Motor neuron (in vitro differentiated cells): ENCODE measurements around the gene DENND1A. TPM values are rescaled to one million over a fixed set of nuclear protein-coding genes. Genes with fewer than 3 reads are reported as not detected.
A peak's percentile ranks its signal among the peaks of the same experiment; 100 is the strongest.

Experiments
- ATAC-seq, 8 experiments: fragments of 200-7000 bp; cut with Tn5 transposase; replicated peaks in 6 of 8; 2 replicates each; pipeline ENCODE4 v1.8.0; 2021; ENCODE audit warnings: mild to moderate bottlenecking in 8 of 8, moderate library complexity in 8 of 8
- H3K27ac ChIP-seq, 2 donors: fragments of 250-450 bp; sonication (Bioruptor Pico); 2 replicates each; pipeline ENCODE4 v1.9.0; 2021; ENCODE audit warnings: antibody characterized with exemption in 2 of 2, mild to moderate bottlenecking in 2 of 2, moderate library complexity in 1 of 2
- H3K4me1 ChIP-seq, 2 donors: fragments of 250-450 bp; sonication (Bioruptor Pico); replicated peaks in 1 of 2; 2 replicates each; pipeline ENCODE4 v1.6.1; 2021; ENCODE audit warnings: antibody characterized with exemption in 2 of 2, mild to moderate bottlenecking in 2 of 2, moderate library complexity in 1 of 2
- H3K4me3 ChIP-seq, 5 donors: fragments of 250-450 bp; sonication (Bioruptor Pico); 2 replicates each; pipeline ENCODE4 v1.9.0; 2021; ENCODE audit warnings: antibody characterized with exemption in 5 of 5, mild to moderate bottlenecking in 5 of 5, moderate library complexity in 4 of 5
- WGBS, 10 experiments: fragments of 450-650 bp; shearing (Covaris generic); methylation state at CpG; one replicate each; pipeline ENCODE4 v1.0.0; 2022; 5-methylcytosine and 5-hydroxymethylcytosine counted together
- in situ Hi-C, 9 experiments: fragments of 400-800 bp; cut with MboI; loops; one replicate each; pipeline ENCODE4 v1.15.0; 2021; ENCODE audit warnings: low sequenced_read_pairs in 9 of 9, low pct_unique_long_range_greater_than_20kb in 2 of 9; ENCODE audit not compliant: unreplicated experiment in 9 of 9
- total RNA-seq, 8 experiments: library from RNA; unstranded; fragments of 300-600 nt; gene quantifications; 2 replicates each; pipeline versions ENCODE4 v1.2.3 to v1.2.4, GENCODE V29; 2022

Gene DENND1A
- total RNA-seq, 8 experiments from 2014 or later = 9.2 to 27.8 (median 13.8) TPM

DNA sequence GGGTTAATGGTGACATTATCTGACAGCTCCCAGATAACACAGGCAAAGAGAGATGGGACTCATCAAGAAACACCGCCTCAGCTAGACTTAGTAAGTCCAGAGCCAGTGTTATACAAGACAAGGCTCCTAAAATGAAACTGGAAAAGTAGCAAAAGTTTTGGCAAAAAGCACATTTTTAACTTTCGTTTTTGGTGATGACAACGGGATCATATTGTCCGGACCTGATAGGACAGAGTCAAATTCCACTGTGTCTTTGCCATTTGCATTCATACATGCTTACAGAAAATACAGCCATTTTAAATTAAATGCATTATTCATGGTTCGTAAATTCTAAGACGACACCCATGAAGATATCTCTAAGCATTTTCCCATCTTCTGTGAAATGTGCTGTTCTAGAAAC is 421.9 kb downstream of the DENND1A start:
- in situ Hi-C loops = no loop called here
- ATAC-seq = peak in 3 of 8 experiments; percentile 75 to 88 (median 87)
- H3K4me3 ChIP-seq = no peak overlapping the region
- no peak overlapping the region for H3K27ac ChIP-seq
- no peaks in the 10 kb centered on the region for H3K4me1 ChIP-seq
- 0 to 93% (median 85%) methylated on average over 3 to 6 of the region's 6 CpGs for WGBS, 10 experiments

DNA sequence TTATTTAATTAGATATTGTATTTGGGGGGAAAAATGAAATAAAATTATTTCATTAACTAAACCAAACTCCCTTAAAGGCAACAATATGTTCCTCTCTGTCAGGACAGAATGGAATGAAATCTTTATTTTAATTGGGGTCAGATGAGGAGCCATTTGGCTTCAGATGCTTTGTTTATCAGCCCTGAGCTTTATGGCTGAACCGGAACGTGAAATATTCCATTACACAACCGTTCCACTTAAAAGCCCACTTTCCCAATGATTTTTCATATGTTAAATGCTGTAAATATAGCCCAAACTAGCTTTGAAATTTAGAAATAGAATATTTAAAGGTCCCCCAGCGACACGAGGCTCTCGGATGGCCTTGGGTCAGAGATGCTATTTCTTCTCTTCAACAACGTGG is 424.4 kb downstream of the DENND1A start:
- in situ Hi-C loops = no loop called here
- H3K4me3 ChIP-seq = no peak overlapping the region
- no peak for ATAC-seq
- WGBS, 10 experiments = 0 to 94% (median 56%) methylated on average over 1 to 7 of the region's 7 CpGs; no CpG with 5 or more reads in 1 of the 10 experiments
- no peak overlapping the region for H3K27ac ChIP-seq
- no peaks in the 10 kb centered on the region for H3K4me1 ChIP-seq

DNA sequence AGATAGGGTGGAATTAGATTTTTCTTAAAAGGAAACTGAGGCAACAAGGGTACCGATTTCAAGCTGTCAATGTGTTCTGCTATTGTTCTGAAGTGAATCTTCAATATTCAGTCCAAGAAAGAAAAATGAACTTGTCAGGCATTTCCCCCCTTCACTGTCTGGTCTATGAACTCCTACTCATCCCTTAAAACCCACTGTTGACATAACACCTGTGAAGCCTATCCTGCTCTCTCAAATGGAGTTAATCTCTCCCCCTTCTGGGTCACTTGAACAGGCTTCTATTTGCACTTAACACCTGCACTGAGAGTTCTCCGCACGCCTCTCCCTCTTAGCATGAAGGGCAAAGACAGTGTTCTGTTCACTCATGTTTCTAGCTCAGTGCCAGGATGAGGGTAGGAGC is 429.6 kb downstream of the DENND1A start:
- 67 to 100% (median 91%) methylated on average over 1 to 3 of the region's 3 CpGs; no CpG with 5 or more reads in 6 of the 10 experiments for WGBS, 10 experiments
- no peak for ATAC-seq
- Histone ChIP-seq H3K4me1 (peaks cover 1 to 11% of the 10 kb centered on the region in 2 donors), H3K4me3 (no peak overlapping the region), H3K27ac (no peak overlapping the region)
- in situ Hi-C loops = no loop called here

DNA sequence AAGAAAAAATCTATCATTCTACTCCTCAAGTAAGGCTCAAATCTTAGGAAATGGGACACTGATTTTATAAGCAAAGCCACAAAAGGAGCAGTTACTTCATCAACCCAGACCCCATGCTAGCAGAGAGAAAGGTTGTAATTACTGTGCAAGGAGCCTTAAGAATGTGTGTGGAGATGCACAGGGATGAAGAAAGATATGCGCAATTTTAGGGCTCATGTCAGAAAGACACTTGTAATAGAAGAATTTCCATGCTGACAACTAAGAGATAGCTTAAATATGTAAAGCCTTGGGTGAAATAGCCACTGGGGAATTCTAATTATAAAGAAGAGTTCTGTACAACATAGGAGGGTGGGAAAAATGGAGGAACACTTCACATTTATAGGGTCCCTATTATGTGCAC is 432.1 kb downstream of the DENND1A start:
- peak in 4 of 8 experiments; percentile 46 to 95 (median 92) for ATAC-seq
- no peak overlapping the region for H3K4me3 ChIP-seq
- in situ Hi-C loops = no loop called here
- whole genome bisulfite sequencing, 10 experiments = 67 to 100% (median 89%) methylated on average over 1 of the region's 1 CpG; no CpG with 5 or more reads in 3 of the 10 experiments
- H3K4me1 ChIP-seq = peaks cover 7 to 14% of the 10 kb centered on the region in 2 donors
- H3K27ac ChIP-seq = no peak overlapping the region

DNA sequence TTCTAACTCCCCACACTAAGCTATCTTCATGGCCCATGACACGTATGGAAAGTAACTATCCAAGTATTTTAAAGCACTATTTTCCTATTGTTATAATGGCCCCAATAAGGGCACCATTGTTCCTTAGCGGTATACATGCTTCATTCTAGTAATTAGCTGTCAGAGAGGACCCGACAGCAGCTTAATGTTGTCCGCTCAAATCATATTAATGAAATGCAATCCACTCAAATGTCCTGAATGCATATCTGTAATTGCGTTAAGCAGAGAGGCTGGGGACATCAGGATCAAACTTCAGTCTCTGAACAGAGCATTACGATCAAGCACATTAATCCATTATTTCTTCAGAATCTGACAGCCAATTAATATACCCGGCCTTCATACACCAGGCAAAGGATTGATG is 434.2 kb downstream of the DENND1A start:
- peaks cover 7 to 18% of the 10 kb centered on the region in 2 donors for H3K4me1 ChIP-seq
- no peak overlapping the region for H3K4me3 ChIP-seq
- in situ Hi-C loops = no loop called here
- H3K27ac ChIP-seq = no peak overlapping the region
- WGBS, 10 experiments = 59 to 100% (median 90%) methylated on average over 3 to 7 of the region's 7 CpGs
- peak in 2 of 8 experiments; percentile 10 to 31 for ATAC-seq

DNA sequence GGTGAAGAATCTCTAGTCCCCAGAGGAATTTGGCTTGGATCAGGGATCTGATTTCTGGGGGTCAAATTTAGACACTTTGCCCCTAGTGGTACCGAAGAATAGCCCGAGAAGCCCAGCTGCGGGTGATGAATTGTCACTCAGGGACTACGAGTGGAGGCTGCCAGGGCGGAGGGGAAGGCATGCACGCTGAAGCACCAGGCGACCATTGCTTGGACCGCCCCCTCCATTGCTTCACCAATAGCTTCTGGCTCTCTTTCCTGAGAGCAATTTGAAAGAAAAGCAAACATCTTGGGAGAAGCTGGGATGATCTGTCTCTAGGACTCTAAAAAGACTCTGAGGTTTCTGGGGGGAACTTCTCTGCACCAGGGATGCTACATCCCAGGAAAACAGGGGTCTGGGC is 436.3 kb downstream of the DENND1A start:
- WGBS, 10 experiments = 64 to 96% (median 82%) methylated on average over 2 to 8 of the region's 8 CpGs; no CpG with 5 or more reads in 7 of the 10 experiments
- Histone ChIP-seq H3K4me3 (no peak overlapping the region), H3K27ac (no peak overlapping the region), H3K4me1 (peaks cover 12 to 20% of the 10 kb centered on the region in 2 donors)
- peak in 1 of 8 experiments; percentile 65 for ATAC-seq
- in situ Hi-C loops = no loop called here

DNA sequence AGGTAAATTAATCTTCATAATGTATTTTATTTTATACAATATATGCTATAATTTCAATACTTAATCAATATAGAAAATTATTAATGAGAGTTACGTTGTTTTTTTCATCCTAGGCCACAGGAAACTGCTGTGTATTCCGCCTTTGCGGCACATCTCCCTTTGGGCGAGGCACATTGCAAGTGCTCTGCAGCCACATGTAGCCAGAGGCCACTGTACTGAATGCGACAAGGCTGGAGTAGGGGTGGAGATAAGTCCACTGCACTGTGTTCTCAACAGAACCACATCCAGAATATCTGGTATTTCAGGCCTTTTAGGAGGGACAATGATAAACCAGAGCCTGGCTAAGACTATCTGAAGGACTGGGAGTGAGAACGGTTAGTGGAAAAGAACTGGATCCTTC is 439.2 kb downstream of the DENND1A start:
- Histone ChIP-seq H3K4me1 (peaks cover 25 to 28% of the 10 kb centered on the region in 2 donors), H3K4me3 (no peak overlapping the region), H3K27ac (no peak overlapping the region)
- 30 to 100% (median 88%) methylated on average over 1 to 5 of the region's 6 CpGs; no CpG with 5 or more reads in 1 of the 10 experiments for WGBS, 10 experiments
- ATAC-seq = peak in 3 of 8 experiments; percentile 76 to 97 (median 89)
- in situ Hi-C loops = no loop called here

DNA sequence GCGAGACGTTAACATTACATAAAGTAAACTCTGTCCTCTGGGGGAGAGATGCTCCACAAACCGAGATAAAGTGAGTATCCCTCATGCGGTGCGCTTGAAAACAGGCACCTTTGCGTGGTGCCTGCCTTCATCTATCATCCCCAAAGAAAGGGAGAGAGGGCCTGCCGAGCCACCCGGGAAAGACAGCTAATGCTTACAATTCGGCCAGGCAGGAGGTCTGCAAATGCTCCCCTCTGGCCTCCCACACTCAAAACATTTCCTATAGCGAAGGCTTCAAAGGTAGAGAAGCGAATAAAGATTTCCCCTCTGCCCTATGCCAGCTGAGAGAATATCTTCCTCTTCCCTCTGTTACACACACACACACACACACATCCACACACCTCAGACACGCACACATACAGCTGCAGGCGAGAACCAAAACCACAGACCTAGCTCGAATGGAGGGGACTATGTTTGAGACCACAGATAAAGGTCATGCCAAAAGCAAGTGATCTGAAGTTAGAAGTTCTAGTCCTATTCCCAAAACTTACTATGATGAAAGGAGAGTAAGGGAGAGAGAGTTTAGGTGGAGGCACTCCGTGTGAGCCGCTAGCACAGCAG is 441.1 kb downstream of the DENND1A start:
- 20 to 100% (median 60%) methylated on average over 3 to 14 of the region's 16 CpGs; no CpG with 5 or more reads in 3 of the 10 experiments for WGBS, 10 experiments
- peaks cover 22% of the 10 kb centered on the region in 2 donors for H3K4me1 ChIP-seq
- peak in 3 of 8 experiments; percentile 1 to 8 (median 7) for ATAC-seq
- H3K4me3 ChIP-seq = no peak overlapping the region
- no peak overlapping the region for H3K27ac ChIP-seq
- in situ Hi-C loops = no loop called here

DNA sequence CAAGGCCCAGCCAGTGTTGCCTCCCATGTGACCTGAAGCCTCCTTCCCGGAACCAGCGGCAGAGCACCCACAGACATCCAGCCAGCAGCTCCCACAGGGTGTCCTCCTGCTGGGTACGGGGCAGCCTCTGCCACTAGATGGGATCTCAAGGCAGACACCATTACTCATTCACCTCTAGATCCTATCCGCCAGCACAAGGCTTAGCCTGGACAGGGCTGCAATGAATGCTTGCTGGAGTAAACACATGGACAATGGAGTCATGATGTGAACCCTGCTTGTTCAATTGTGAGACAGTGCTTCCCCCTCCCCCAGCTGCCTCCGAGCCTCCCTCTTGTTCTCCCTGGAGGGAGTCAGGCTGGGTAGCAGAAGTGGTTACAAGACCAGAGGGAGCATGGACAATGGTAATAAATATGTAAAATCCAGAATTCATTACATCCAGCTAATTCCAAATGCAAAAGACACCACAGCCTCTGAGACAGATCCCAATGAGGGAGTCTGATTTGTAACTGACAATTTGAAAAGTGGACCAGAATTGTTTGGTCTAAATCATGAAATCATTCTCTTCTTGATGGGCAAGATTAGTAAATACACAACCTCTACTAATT is 441.9 kb downstream of the DENND1A start:
- WGBS, 10 experiments = 52 to 100% (median 81%) methylated on average over 1 to 5 of the region's 5 CpGs; no CpG with 5 or more reads in 3 of the 10 experiments
- in situ Hi-C loops = no loop called here

DNA sequence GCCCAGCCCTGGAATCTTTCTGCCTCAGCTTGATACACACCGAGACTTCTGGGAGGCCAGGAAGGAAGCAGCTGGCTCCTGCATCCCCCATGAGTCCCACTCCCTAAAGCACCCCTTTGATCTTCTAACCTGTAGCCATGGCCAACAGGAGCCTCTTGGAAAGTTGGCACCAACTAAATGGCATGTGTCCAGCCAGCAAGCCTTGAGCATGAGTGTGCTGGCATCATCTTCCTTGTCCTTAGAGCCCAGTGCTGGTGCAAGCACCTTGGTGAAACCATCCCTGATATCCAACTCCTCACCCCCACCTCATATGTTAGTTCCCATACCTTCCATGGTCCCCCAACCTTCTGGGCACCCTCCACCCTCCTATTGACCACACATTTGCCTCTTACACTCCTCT is 443.5 kb downstream of the DENND1A start:
- no peak overlapping the region for H3K27ac ChIP-seq
- ATAC-seq = no peak
- H3K4me1 ChIP-seq = peaks cover 18% of the 10 kb centered on the region in 2 donors
- in situ Hi-C loops = no loop called here
- WGBS, 10 experiments = 100% methylated on average over 1 of the region's 1 CpG; no CpG with 5 or more reads in 8 of the 10 experiments
- H3K4me3 ChIP-seq = no peak overlapping the region

More for the DNA sequence above, 441.9 kb downstream of the DENND1A start:
- Histone ChIP-seq H3K27ac (peak overlapping the region in 1 of 2 donors; percentile 38), H3K4me3 (no peak overlapping the region), H3K4me1 (peaks cover 18 to 22% of the 10 kb centered on the region in 2 donors)
- peak in 7 of 8 experiments; percentile 52 to 95 (median 90) for ATAC-seq

DNA sequence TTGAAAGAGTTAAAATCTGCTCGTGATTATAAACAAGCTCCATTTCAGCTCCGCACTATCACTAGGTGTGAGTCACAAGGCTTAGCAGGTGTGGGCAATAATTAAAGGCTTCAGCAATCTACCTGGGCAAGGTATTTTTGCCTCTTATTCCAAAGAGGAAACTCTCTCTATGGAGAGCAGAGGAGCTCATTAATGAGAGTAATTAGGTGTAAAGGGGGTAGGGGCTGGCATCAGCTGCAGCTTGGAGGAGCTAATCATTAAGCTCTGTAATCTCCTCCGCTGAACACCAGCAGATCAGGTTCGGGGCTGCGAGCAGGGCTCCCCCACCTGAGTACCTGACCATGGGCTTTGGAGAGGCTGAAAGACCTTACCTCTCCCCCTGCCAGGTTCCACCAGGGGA is 444.7 kb downstream of the DENND1A start:
- 0 to 86% (median 57%) methylated on average over 1 to 5 of the region's 5 CpGs; no CpG with 5 or more reads in 5 of the 10 experiments for WGBS, 10 experiments
- H3K27ac ChIP-seq = no peak overlapping the region
- H3K4me3 ChIP-seq = no peak overlapping the region
- no peak for ATAC-seq
- in situ Hi-C loops = no loop called here
- peaks cover 21% of the 10 kb centered on the region in 2 donors for H3K4me1 ChIP-seq

DNA sequence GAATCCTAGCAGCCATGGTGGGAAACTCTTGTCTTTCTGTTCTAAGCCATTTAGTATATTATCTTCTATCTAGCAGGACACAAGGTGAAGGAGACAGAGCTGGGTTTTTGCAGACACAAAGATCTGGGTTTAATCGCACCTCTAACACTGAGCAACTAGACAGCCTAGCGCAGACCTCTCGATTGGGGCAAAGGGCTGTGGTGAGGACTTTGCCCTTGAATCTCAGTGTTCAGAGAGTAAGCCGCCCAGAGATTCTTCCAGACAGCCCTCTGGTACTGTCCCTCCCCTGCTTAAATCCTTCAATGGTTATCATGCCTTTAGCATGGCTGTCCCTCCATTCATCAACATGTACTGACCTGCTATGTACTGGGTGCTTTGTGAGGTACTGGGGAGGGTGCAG is 445.8 kb downstream of the DENND1A start:
- in situ Hi-C loops = no loop called here
- ATAC-seq = no peak
- Histone ChIP-seq H3K4me3 (no peak overlapping the region), H3K4me1 (peaks cover 31 to 32% of the 10 kb centered on the region in 2 donors), H3K27ac (no peak overlapping the region)
- WGBS, 10 experiments = 50 to 100% (median 96%) methylated on average over 1 to 4 of the region's 4 CpGs; no CpG with 5 or more reads in 3 of the 10 experiments

DNA sequence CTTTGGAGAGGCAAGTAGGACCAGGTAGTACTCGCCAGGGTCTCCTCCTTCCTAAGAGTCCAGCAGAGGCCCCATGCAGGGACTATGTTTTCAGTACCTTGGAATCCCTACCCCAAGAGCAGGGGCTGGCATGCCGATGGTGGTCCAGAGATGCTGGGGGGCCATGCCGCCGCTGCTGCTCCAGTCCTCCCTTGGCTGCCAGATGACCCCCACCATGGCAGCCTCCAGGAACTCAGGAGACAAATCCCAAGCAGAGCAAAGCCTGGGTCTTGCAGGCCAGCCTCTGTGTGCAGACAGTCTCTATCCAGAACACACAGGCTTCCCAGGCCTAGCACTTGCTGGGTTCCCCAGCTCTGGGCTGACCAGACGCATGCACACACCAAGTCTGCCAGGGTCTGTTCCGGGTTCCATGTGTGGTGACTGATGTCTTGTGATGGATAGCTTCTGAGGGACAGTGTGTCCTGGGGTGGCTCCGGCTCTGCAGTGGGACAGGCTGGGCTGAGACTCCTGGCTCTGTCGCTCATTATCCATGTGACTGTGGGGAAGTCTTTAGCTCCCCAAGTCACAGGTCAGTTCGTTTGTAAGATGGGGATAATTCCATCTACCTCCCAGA is 446.6 kb downstream of the DENND1A start:
- no peak for ATAC-seq
- H3K4me1 ChIP-seq = peaks cover 23 to 34% of the 10 kb centered on the region in 2 donors
- H3K4me3 ChIP-seq = no peak overlapping the region
- in situ Hi-C loops = no loop called here
- 70 to 100% (median 82%) methylated on average over 1 to 6 of the region's 9 CpGs; no CpG with 5 or more reads in 2 of the 10 experiments for WGBS, 10 experiments
- H3K27ac ChIP-seq = no peak overlapping the region
